IPS-18a (cell line): ENCODE data around the gene KNSTRN.

Experiments
- H3K27ac ChIP-seq: one replicate; pipeline ENCODE4 v1.5.1; 2013; ENCODE audit warnings: low read length
- H3K27me3 ChIP-seq: one replicate; pipeline ENCODE4 v1.6.1; 2013; ENCODE audit warnings: mild to moderate bottlenecking, low read length; ENCODE audit not compliant: control insufficient read depth, insufficient read depth
- H3K36me3 ChIP-seq: one replicate; pipeline ENCODE4 v1.6.1; 2013; ENCODE audit warnings: low read depth, low read length; ENCODE audit not compliant: control insufficient read depth
- H3K4me1 ChIP-seq: one replicate; pipeline ENCODE4 v1.6.1; 2013; ENCODE audit warnings: low read depth, low read length; ENCODE audit not compliant: control insufficient read depth
- H3K4me3 ChIP-seq: one replicate; pipeline ENCODE4 v1.5.1; 2013; ENCODE audit warnings: low read length
- H3K9ac ChIP-seq: one replicate; pipeline ENCODE4 v1.6.1; 2013; ENCODE audit warnings: mild to moderate bottlenecking, low read length, moderate library complexity
- H3K9me3 ChIP-seq: one replicate; pipeline ENCODE4 v1.6.1; 2013; ENCODE audit warnings: low read depth, low read length; ENCODE audit not compliant: control insufficient read depth

KNSTRN gene

GRCh38 chr15:40392986-40393948, 10.7 kb downstream of the KNSTRN start:
- Histone ChIP-seq H3K36me3 (peaks cover 51% of the 10 kb centered on the region), H3K9me3 (no peaks in the 10 kb centered on the region), H3K27ac (no peak overlapping the region), H3K9ac (no peak overlapping the region), H3K4me1 (no peaks in the 10 kb centered on the region), H3K4me3 (no peak overlapping the region), H3K27me3 (no peaks in the 10 kb centered on the region)

GRCh38 chr15:40397688-40398412, 15.3 kb downstream of the KNSTRN start:
- H3K27ac ChIP-seq, result no peak overlapping the region
- no peak overlapping the region for H3K9ac ChIP-seq
- no peaks in the 10 kb centered on the region for H3K27me3 ChIP-seq
- H3K36me3 ChIP-seq, result peaks cover 15% of the 10 kb centered on the region
- H3K4me3 ChIP-seq, result no peak overlapping the region
- no peaks in the 10 kb centered on the region for H3K4me1 ChIP-seq
- H3K9me3 ChIP-seq, result no peaks in the 10 kb centered on the region

GRCh38 chr15:40398413-40398873, 15.9 kb downstream of the KNSTRN start:
- H3K27ac ChIP-seq, result no peak overlapping the region
- H3K27me3 ChIP-seq, result no peaks in the 10 kb centered on the region
- H3K36me3 ChIP-seq, result peaks cover 9% of the 10 kb centered on the region
- no peaks in the 10 kb centered on the region for H3K9me3 ChIP-seq
- no peak overlapping the region for H3K9ac ChIP-seq
- no peak overlapping the region for H3K4me3 ChIP-seq
- H3K4me1 ChIP-seq, result no peaks in the 10 kb centered on the region

- Histone ChIP-seq H3K4me1 (no peaks in the 10 kb centered on the region), H3K4me3 (no peak overlapping the region), H3K36me3 (no peaks in the 10 kb centered on the region), H3K9ac (no peak overlapping the region), H3K27me3 (no peaks in the 10 kb centered on the region), H3K9me3 (no peaks in the 10 kb centered on the region), H3K27ac (no peak overlapping the region)
Measured at GRCh38 chr15:40399370-40399769, 16.8 kb downstream of the KNSTRN start.

- Histone ChIP-seq H3K4me1 (peaks cover 6% of the 10 kb centered on the region), H3K9me3 (no peaks in the 10 kb centered on the region), H3K27me3 (no peaks in the 10 kb centered on the region), H3K27ac (peak within 1 kb of the TSS; percentile 42), H3K4me3 (peak within 1 kb of the TSS; percentile 88), H3K9ac (peak within 1 kb of the TSS; percentile 76), H3K36me3 (peaks cover 25% of the 10 kb centered on the region)
Measured at GRCh38 chr15:40405501-40406381, 23.2 kb downstream of the KNSTRN start, which contains the start of gene IVD. Gene IVD, plus strand, starts transcription at chr15:40405795. Its CDS starts 33 bp downstream, at chr15:40405828.

- peaks cover 39% of the 10 kb centered on the region for H3K36me3 ChIP-seq
- peaks cover 6% of the 10 kb centered on the region for H3K4me1 ChIP-seq
- no peaks in the 10 kb centered on the region for H3K9me3 ChIP-seq
- H3K27ac ChIP-seq, result no peak overlapping the region
- no peak overlapping the region for H3K4me3 ChIP-seq
- H3K27me3 ChIP-seq, result no peaks in the 10 kb centered on the region
- H3K9ac ChIP-seq, result no peak overlapping the region
Measured at GRCh38 chr15:40407330-40407990, 24.9 kb downstream of the KNSTRN start.

- Histone ChIP-seq H3K9me3 (no peaks in the 10 kb centered on the region), H3K4me1 (peaks cover 6% of the 10 kb centered on the region), H3K27ac (no peak overlapping the region), H3K9ac (no peak overlapping the region), H3K36me3 (peaks cover 55% of the 10 kb centered on the region), H3K27me3 (no peaks in the 10 kb centered on the region), H3K4me3 (no peak overlapping the region)
Measured at GRCh38 chr15:40409366-40409765, 26.8 kb downstream of the KNSTRN start.

- Histone ChIP-seq H3K9me3 (no peaks in the 10 kb centered on the region), H3K9ac (no peak overlapping the region), H3K27ac (no peak overlapping the region), H3K4me3 (no peak overlapping the region), H3K27me3 (no peaks in the 10 kb centered on the region), H3K4me1 (no peaks in the 10 kb centered on the region), H3K36me3 (peaks cover 66% of the 10 kb centered on the region)
Measured at GRCh38 chr15:40410476-40410875, 28.0 kb downstream of the KNSTRN start.

- no peak overlapping the region for H3K27ac ChIP-seq
- H3K4me1 ChIP-seq, result no peaks in the 10 kb centered on the region
- H3K4me3 ChIP-seq, result no peak overlapping the region
- no peaks in the 10 kb centered on the region for H3K27me3 ChIP-seq
- peaks cover 79% of the 10 kb centered on the region for H3K36me3 ChIP-seq
- H3K9me3 ChIP-seq, result no peaks in the 10 kb centered on the region
- H3K9ac ChIP-seq, result no peak overlapping the region
Measured at GRCh38 chr15:40412095-40412759, 29.7 kb downstream of the KNSTRN start.

- H3K27ac ChIP-seq, result no peak overlapping the region
- H3K36me3 ChIP-seq, result peaks cover 75% of the 10 kb centered on the region
- no peaks in the 10 kb centered on the region for H3K9me3 ChIP-seq
- H3K27me3 ChIP-seq, result no peaks in the 10 kb centered on the region
- H3K9ac ChIP-seq, result no peak overlapping the region
- no peak overlapping the region for H3K4me3 ChIP-seq
- H3K4me1 ChIP-seq, result no peaks in the 10 kb centered on the region
Measured at GRCh38 chr15:40413036-40413435, 30.5 kb downstream of the KNSTRN start.
